NCI-H524 (cell line): ENCODE results near the gene TBC1D14.
A peak's percentile ranks its signal among the peaks of the same experiment; 100 is the strongest.
"Not testable (repeated sequence)": the region's sequence is repeated elsewhere in the genome, so short reads cannot be mapped to it uniquely, and the experiment has no call there.

Experiments used
- DNase-seq, 2 experiments: peaks; one replicate each; lab custom pipeline; 2025; lab: John Stamatoyannopoulos, UW

The TBC1D14 gene

DNA sequence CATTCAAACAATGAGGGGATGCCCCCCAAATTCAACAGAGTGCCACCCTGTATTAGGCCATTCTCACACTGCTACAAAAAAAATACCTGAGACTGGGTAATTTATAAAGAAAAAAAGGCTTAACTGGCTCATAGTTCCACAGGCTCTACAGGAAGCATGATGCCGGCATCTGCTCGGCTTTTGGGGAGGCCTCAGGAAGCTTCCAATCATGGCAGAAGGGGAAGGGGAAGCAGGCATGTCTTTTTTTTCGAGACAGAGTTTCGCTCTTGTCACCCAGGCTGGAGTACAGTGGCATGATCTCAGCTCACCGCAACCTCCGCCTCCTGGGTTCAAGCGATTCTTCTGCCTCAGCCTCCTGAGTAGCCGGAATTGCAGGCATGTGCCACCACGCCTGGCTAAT, 18.7 kb upstream of the TBC1D14 start:
- not testable (repeated sequence) for DNase-seq

GRCh38 chr4:6891436-6892170, 18.0 kb upstream of the TBC1D14 start:
- DNase-seq = no peak

- peak in 1 of 2 experiments; percentile 31 for DNase-seq
Observed at GRCh38 chr4:6892190-6892908, 17.3 kb upstream of the TBC1D14 start.

DNA sequence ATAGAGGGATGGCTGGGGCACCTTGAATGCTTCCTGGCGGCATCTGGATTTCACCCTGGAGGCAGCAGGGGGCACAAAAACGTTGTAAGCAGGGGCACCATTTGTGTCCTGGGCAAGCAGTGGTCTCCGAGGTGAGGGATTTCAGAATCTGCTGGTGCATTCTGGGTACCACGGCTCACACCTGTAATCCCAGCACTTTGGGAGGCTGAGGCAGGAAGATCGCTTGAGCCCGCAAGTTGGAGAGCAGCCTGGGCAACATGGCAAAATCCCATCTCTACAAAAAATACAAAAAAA, 16.8 kb upstream of the TBC1D14 start:
- no peak for DNase-seq

DNA sequence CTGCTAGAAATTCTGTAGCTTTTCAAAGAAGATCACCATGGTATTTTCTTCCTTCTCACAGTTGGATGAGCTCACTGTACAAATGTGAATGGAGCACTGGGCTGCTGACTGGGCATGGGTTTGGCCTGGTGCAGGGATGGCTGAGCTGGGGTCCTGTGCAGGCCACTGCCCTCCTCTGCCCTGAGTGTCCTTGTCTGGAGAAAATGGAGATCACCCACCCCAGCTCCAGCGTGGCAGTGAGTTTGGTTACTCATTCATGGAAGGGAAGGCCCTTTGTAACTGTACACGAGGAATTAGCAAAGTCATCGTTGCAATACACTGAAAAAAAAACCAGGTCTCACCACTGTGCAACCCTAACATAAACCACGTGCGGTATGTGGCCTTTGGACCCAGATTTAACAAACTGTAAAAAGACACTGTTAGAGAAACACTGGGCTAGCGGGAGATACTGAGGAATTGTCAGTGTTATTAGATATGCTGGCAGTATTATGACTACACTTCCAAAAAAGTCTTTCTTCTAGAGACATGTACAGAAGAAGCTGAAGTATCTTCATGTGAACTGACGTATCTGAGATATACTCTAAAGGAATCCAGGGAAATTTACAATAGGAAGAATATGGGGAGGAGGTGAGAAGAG, 16.1 kb upstream of the TBC1D14 start:
- DNase-seq = no peak

DNA sequence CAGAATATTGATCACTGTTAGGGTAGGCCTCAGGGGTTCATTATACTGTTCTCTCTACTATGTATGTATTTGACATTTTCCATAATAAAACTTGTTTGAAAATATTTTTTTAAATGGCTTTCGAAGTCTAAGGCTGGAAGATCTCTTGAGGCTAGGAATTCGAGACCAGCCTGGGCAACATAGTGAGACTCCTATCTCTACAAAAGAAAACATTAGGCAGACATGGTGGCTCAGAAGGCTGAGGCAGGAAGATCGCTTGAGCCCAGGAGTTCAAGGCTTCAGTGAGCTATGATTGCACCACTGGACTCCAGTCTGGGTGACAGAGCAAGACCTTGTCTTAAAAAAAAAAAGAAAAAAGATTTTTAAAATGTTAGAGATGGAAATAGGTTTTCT, 15.5 kb upstream of the TBC1D14 start:
- DNase-seq = no peak

DNA sequence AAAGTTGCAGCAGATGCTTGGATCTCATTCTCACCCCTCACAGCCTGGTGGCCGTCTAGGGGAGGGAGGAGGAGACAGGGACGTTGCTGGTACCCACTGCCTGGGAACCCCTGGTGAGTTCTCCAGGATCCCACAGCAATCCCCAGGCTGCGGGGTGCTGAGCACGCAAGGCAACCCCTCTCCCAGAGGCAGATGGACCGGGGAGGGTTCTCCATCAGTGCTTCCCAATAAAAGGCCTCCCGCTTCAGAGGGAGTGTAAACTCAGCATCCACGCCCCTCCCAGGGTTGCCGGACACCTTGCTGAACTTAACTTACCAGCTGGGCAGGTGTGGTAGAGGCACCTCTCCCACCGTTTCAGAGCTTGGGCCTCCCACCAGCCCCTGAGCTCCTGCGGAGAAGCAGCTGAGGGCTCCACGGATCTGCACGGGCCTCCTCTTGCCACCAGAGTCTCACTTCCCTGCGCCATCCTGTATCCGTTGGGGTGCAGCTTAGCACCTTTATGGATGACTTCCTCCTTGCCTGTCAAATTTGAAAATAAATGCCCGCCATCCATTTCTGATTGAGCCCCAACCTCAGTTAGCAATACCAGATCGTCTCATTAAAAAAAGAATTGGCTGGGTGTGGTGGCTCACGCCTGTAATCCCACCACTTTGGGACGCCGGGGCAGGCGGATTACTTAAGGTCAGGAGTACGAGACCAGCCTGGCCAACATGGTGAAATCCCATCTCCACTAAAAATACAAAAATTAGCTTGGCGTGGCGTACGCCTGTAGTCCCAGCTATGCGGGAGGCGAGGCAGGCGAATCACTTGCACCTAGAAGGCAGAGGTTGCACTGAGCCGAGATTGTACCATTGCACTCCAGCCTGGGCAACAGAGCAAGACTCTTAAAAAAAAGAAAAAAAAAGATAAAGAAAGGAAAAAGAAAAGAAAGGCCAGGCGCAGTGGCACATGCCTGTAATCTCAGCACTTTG, 14.8 kb upstream of the TBC1D14 start:
- no peak for DNase-seq

GRCh38 chr4:6896035-6896434, 13.6 kb upstream of the TBC1D14 start:
- DNase-seq = peak in 1 of 2 experiments; percentile 29

DNA sequence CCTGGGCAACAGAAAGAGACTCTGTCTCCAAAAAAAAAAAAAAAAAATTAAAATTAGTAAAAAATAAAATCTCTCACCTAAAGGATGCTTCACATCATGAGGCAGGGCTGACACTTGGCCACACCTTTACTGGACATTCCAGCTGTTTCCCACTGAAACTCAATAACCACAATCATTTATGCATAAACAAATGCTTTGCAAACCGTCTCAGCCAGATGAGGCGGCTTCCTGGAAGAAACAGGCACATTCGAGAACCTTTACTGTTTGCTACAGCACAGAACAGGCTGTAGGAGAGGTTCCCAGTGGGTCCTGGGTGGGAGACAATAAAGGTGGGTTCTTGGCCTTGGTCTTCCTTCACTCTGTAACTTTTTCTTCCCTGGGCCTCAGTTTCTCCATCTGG, 10.9 kb upstream of the TBC1D14 start:
- DNase-seq = no peak

- no peak for DNase-seq
Observed at GRCh38 chr4:6900181-6900812, 9.3 kb upstream of the TBC1D14 start.

DNA sequence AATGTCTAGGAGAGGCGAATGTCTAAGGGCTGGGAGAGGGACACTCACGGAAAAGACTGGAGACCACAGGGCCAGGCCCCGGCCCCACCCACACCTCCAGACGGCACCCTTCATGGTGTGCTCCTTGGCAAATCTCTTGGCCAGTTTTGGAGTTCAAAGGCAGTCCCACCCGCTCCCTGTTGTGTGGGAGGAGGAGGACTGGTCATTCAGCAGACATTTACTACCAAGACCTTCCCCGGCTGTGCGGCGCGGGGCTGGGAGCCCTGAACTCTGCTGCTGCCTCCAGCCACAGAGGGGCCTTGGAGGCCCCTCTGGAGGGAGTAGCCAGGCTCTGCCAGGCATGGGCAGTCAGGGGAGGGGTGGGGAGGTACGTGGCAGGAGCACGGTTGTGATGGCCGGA, 8.7 kb upstream of the TBC1D14 start:
- DNase-seq = no peak

DNA sequence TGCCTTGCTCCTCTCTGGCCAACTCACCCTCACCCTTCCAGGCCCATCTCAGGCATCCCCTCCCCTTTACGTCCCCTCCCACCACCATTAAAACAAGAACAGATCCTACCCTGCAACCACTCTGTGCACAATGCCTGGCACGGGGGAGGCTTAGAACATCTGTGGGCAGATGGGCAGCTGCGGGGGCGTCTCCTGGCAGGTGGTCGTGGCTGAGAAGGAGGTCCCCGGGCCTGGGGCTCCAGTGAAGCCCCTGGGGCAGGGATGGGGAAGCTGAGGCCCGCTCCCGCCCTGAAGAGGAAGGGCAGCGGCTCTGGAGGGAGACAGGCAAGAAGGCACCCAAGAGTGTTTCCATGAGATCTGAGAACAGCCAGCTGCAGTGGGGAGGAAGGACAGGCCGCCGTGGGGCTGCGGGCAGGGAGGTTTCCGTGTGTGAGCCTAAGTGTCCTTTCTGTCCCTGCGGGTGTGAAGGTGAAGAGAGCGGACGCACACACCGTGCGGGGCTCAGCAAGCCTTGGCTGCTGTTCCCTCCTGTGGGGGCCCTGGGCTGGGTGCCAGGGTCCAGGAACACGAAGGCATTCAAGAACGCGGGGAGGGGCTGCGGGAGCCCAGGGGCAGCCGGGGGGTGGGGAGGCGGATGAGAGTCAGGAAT, 7.8 kb upstream of the TBC1D14 start:
- DNase-seq = no peak

GRCh38 chr4:6902318-6903042, 7.1 kb upstream of the TBC1D14 start:
- no peak for DNase-seq

GRCh38 chr4:6905516-6906445, 3.8 kb upstream of the TBC1D14 start:
- peak; percentile 65 to 81 for DNase-seq

DNA sequence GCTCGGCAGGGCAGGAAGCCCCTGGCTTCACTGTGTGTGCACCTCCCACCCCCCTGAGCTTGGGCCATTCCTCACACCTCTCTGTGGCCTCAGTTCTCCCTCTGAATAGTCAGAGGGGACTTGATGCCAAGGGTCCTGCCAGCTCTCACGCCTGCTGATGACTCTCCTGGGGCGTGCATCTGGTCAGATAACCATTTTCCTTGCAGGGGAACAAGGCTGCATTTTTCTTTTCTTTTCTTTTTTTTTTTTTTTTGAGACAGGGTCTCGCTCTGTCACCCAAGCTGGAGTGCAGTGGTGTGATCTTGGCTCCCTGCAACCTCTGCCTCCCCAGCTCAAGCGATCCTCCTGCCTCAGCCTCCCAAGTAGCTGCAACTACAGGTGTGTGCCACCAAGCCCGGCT, 3.1 kb upstream of the TBC1D14 start:
- DNase-seq = not testable (repeated sequence)

DNA sequence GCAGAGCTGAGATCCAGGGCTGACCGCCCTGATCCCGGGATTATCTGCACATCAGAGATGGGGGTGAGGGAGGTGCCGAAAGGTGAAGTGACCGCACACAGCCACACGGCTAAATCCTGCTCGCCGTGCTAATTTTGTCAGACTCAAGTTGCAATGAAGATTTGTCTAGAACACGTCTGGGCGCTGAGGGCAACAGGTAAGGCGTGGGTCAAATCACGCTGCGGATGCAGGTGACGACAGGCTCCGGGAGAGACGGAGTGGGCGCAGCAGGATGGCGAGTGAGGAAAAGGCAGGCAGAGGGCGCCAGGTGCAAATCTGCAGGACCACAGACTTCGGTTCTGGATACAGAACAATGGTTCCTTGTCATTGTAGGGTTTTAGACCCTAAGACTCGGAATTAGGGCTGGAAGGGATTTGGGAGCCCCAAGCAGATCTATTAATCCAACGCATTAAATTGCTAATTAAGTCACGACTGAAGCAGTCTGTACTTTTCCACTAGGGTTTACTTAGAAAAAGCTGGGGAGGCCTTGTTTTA, 1.9 kb upstream of the TBC1D14 start:
- peak in 1 of 2 experiments; percentile 47 for DNase-seq

GRCh38 chr4:6908432-6909112, 1.1 kb upstream of the TBC1D14 start:
- DNase-seq = no peak

- DNase-seq = no peak
Observed at GRCh38 chr4:6909970-6910339, 329 bp downstream of the TBC1D14 start.
